ENCODE measurements around the gene CFAP97D2. TPM values are rescaled to one million over a fixed set of nuclear protein-coding genes. Genes with fewer than 3 reads are reported as not detected.

The CFAP97D2 gene
- total and polyA plus RNA-seq, 2 donors (not counting 3 experiments of a cell fraction or from before 2014, with no cell fraction given), result not detected

- H3K4me3 ChIP-seq (replicated peaks in 1 of 3; ENCODE audit: insufficient read depth in 1 of 3, low read depth in 1 of 3, low read length in 3 of 3), result peak overlapping the region; percentile 31 to 86 (median 51)
- H3K9ac ChIP-seq (replicated peaks; ENCODE audit: extremely low read depth, insufficient read depth, low read length), result peak overlapping the region; percentile 84
- no TSS peak for BruUV-seq (replicated peaks)
- dilution Hi-C loops (cut with MboI; ENCODE audit: extremely low pct_ligation_motif_present, low sequenced_read_pairs), result no loop called here
- ChIA-PET POLR2A (interaction anchor here (2.6 kb wide), 1 partner anchor 11 kb away, joined by 10 read pairs; no protein-coding TSS in a partner anchor), CTCF (interaction anchor here (0.7 kb wide), 1 partner anchor 15 kb away, joined by 3 read pairs; no protein-coding TSS in a partner anchor)
- H4K20me1 ChIP-seq (replicated peaks; ENCODE audit: control insufficient read depth, extremely low read depth, insufficient read depth, low read length), result no peaks in the 10 kb centered on the region
- no peak for TF ChIP-seq FOS (IDR thresholded peaks at IDR 0.05; ENCODE audit: borderline replicate concordance, insufficient read depth, low read length)
- TF ChIP-seq MYC (IDR thresholded peaks at IDR 0.05; ENCODE audit: low read depth, low read length), result no peak
- TF ChIP-seq POLR2AphosphoS5 (IDR thresholded peaks at IDR 0.05; ENCODE audit: insufficient read depth, low read depth, low read length), result no peak
- TF ChIP-seq MAX (IDR thresholded peaks at IDR 0.05; ENCODE audit: insufficient read depth, insufficient read length), result no peak
- no peak for TF ChIP-seq CTCF (IDR thresholded peaks at IDR 0.05; ENCODE audit: extremely low read depth in 1 of 2, insufficient read depth in 1 of 2, low read depth in 1 of 2, low read length in 2 of 2)
- TF ChIP-seq GATA2 (IDR thresholded peaks at IDR 0.05; ENCODE audit: insufficient read depth, insufficient read length, low read depth, low read length), result no peak
- no peak for TF ChIP-seq JUN (IDR thresholded peaks at IDR 0.05; ENCODE audit: borderline replicate concordance, insufficient read depth, insufficient read length, low read depth)
- no peak for TF ChIP-seq POLR2A (IDR thresholded peaks at IDR 0.05; ENCODE audit: low read depth, low read length)
- no peak for TF ChIP-seq EZH2 (IDR thresholded peaks at IDR 0.05; ENCODE audit: borderline replicate concordance, low read depth, low read length, severe bottlenecking)
- no peaks in the 10 kb centered on the region for H3K36me3 ChIP-seq (ENCODE audit: control insufficient read depth in 2 of 2, extremely low read depth in 1 of 2, insufficient read depth in 2 of 2, low read length in 2 of 2)
- no peak overlapping the region for H2AFZ ChIP-seq (ENCODE audit: low read depth, low read length)
- peaks cover 61% of the 10 kb centered on the region for H3K79me2 ChIP-seq (ENCODE audit: control insufficient read depth, insufficient read depth, low read length)
- DNase-seq (ENCODE audit: low read depth, low spot score), result no peak
- intact Hi-C loops (cut with micrococcal nuclease), result loop anchor here (2.0 kb wide), 2 partner anchors 15 to 97 kb away; no protein-coding TSS in a partner anchor
- no peaks in the 10 kb centered on the region for H3K9me1 ChIP-seq (replicated peaks; ENCODE audit: control insufficient read depth, extremely low read depth, insufficient read depth, low read length)
- H3K27me3 ChIP-seq (ENCODE audit: control insufficient read depth in 2 of 2, insufficient read depth in 2 of 2, low read length in 2 of 2), result no peaks in the 10 kb centered on the region
- H3K4me2 ChIP-seq (ENCODE audit: insufficient read depth, low read length), result peak overlapping the region; percentile 66
- no peak for FAIRE-seq
- H3K9me3 ChIP-seq (replicated peaks; ENCODE audit: control insufficient read depth, insufficient read depth, low read length), result no peaks in the 10 kb centered on the region
- H3K27ac ChIP-seq (ENCODE audit: insufficient read depth, low read depth, low read length), result peak overlapping the region; percentile 87
- H3K4me1 ChIP-seq (ENCODE audit: control insufficient read depth, extremely low read depth, insufficient read depth, low read length), result peaks cover 43% of the 10 kb centered on the region
Measured at GRCh38 chr13:114130131-114130836, 48.8 kb upstream of the CFAP97D2 start.

Data from endothelial cell of umbilical vein (primary cell).